Endothelial cell of umbilical vein (primary cell): Measurements from ENCODE around the gene CELSR1. TPM values are rescaled to one million over a fixed set of nuclear protein-coding genes. Genes with fewer than 3 reads are reported as not detected.

Experiments
- BruUV-seq: library from RNA; stranded (reverse); fragments of 400-500 nt; replicated peaks from 2 replicates; lab custom pipeline; 2021; lab: Mats Ljungman, UMichigan
- CTCF ChIA-PET: fragments of 300-600, 350-600 bp; sonication (Branson Sonifier 250); formaldehyde crosslinking; loops from one replicate; lab custom pipeline; 2021; ENCODE audit warnings: antibody characterized with exemption, inconsistent platforms; lab: Charles Lee
- POLR2A ChIA-PET: fragments of 300-600, 350-600 bp; sonication (Branson Sonifier 250); formaldehyde crosslinking; loops from one replicate; lab custom pipeline; 2021; ENCODE audit warnings: antibody characterized with exemption, inconsistent platforms; lab: Charles Lee
- DNase-seq: peaks from one replicate; pipeline ENCODE4 v3.0.0-alpha.2; 2011; ENCODE audit warnings: low read depth, low spot score
- FAIRE-seq: peaks from 2 replicates; lab custom pipeline; 2011; peaks lifted over from hg19 to GRCh38; lab: Jason Lieb, UNC
- H2AFZ ChIP-seq: 2 replicates; pipeline ENCODE4 v1.6.0; 2012; ENCODE audit warnings: low read depth, low read length, control low read depth, inconsistent platforms
- H3K27ac ChIP-seq: 2 replicates; pipeline ENCODE4 v1.5.1; 2011; ENCODE audit warnings: low read depth, mild to moderate bottlenecking, control low read depth, low read length, moderate library complexity; ENCODE audit not compliant: insufficient read depth
- H3K27me3 ChIP-seq, 2 experiments: 2 replicates each; pipeline versions ENCODE4 v1.6.0 to v1.6.1; 2011; ENCODE audit warnings: low read length in 2 of 2, mixed read lengths in 1 of 2; ENCODE audit not compliant: control insufficient read depth in 2 of 2, insufficient read depth in 2 of 2
- H3K36me3 ChIP-seq, 2 experiments: 2 replicates in 1 of 2; 3 replicates in 1 of 2; pipeline ENCODE4 v1.5.1; 2011; ENCODE audit warnings: low read length in 2 of 2, mild to moderate bottlenecking in 1 of 2, moderate library complexity in 1 of 2; ENCODE audit not compliant: control insufficient read depth in 2 of 2, insufficient read depth in 2 of 2; ENCODE audit errors: extremely low read depth in 1 of 2
- H3K4me1 ChIP-seq: 3 replicates; pipeline ENCODE4 v1.5.1; 2011; ENCODE audit warnings: mild to moderate bottlenecking, low read length; ENCODE audit not compliant: control insufficient read depth, insufficient read depth; ENCODE audit errors: extremely low read depth
- H3K4me2 ChIP-seq: 2 replicates; pipeline ENCODE4 v1.6.1; 2011; ENCODE audit warnings: low read length, control low read depth, mixed read lengths; ENCODE audit not compliant: insufficient read depth
- H3K4me3 ChIP-seq, 3 experiments: fragments of 200-600 bp in 1 of 3; sonication (generic), shearing (Covaris generic) in 1 of 3; replicated peaks in 1 of 3; 2 replicates each; pipeline ENCODE4 v1.5.1; 2011 to 2016; ENCODE audit warnings: control low read depth in 3 of 3, low read length in 3 of 3, mild to moderate bottlenecking in 2 of 3, inconsistent platforms in 1 of 3, low read depth in 1 of 3, moderate library complexity in 1 of 3; ENCODE audit not compliant: insufficient read depth in 1 of 3
- H3K79me2 ChIP-seq: 2 replicates; pipeline ENCODE4 v1.6.0; 2012; ENCODE audit warnings: low read length, inconsistent platforms; ENCODE audit not compliant: control insufficient read depth, insufficient read depth
- H3K9ac ChIP-seq: replicated peaks from 2 replicates; pipeline ENCODE3; 2011; ENCODE audit warnings: low read length, control low read depth; ENCODE audit not compliant: insufficient read depth; ENCODE audit errors: extremely low read depth
- H3K9me1 ChIP-seq: replicated peaks from 3 replicates; pipeline ENCODE4 v1.6.0; 2011; ENCODE audit warnings: mild to moderate bottlenecking, low read length; ENCODE audit not compliant: control insufficient read depth, insufficient read depth; ENCODE audit errors: extremely low read depth
- H3K9me3 ChIP-seq: replicated peaks from 2 replicates; pipeline ENCODE4 v1.5.1; 2012; ENCODE audit warnings: low read length, inconsistent platforms; ENCODE audit not compliant: control insufficient read depth, insufficient read depth
- H4K20me1 ChIP-seq: replicated peaks from 2 replicates; pipeline ENCODE3; 2011; ENCODE audit warnings: mild to moderate bottlenecking, low read length; ENCODE audit not compliant: control insufficient read depth, insufficient read depth; ENCODE audit errors: extremely low read depth
- EZH2 ChIP-seq: IDR thresholded peaks from 2 replicates; pipeline ENCODE4 v1.6.1; 2012; ENCODE audit warnings: borderline replicate concordance, low read depth, mild to moderate bottlenecking, moderate library complexity, low read length, inconsistent platforms; ENCODE audit not compliant: severe bottlenecking
- FOS ChIP-seq: IDR thresholded peaks from 2 replicates; pipeline ENCODE4 v1.6.1; 2011; ENCODE audit warnings: mild to moderate bottlenecking, low read length, moderate library complexity, borderline replicate concordance; ENCODE audit not compliant: insufficient read depth
- MAX ChIP-seq: IDR thresholded peaks from 2 replicates; pipeline ENCODE4 v1.6.1; 2011; ENCODE audit not compliant: insufficient read depth, insufficient read length
- MYC ChIP-seq: IDR thresholded peaks from one replicate; pipeline ENCODE4 v1.6.1; 2011; ENCODE audit warnings: mild to moderate bottlenecking, low read depth, low read length
- POLR2A ChIP-seq: IDR thresholded peaks from 2 replicates; pipeline ENCODE4 v1.6.1; 2012; ENCODE audit warnings: low read depth, mild to moderate bottlenecking, control low read depth, low read length
- POLR2AphosphoS5 ChIP-seq: IDR thresholded peaks from 2 replicates; pipeline ENCODE4 v1.6.1; 2012; ENCODE audit warnings: low read depth, mild to moderate bottlenecking, control low read depth, low read length, moderate library complexity; ENCODE audit not compliant: insufficient read depth
- dilution Hi-C: fragments of 300-500 bp; cut with MboI; formaldehyde crosslinking; loops from one replicate; pipeline ENCODE4 v1.15.0; 2019; ENCODE audit warnings: low sequenced_read_pairs; ENCODE audit not compliant: extremely low pct_ligation_motif_present
- intact Hi-C: fragments of 100-400 bp; cut with micrococcal nuclease; formaldehyde crosslinking; loops from one replicate; pipeline ENCODE4 v1.10.0; 2022
- polyA plus RNA-seq, 4 experiments: library from polyadenylated mRNA; depleted of rRNA in 3 of 4; stranded (reverse) in 3 of 4; unstranded in 1 of 4; fragments of >200 nt; gene quantifications; 2 replicates each; pipeline versions ENCODE4 v1.2.1 to v1.2.3, GENCODE V29; 2011 to 2012; ENCODE audit warnings: missing spikeins in 1 of 4
- total RNA-seq: library from RNA; stranded (reverse); gene quantifications from 2 replicates; pipeline ENCODE4 v1.2.3, GENCODE V29; 2021

Gene CELSR1
- total and polyA plus RNA-seq, 2 donors (not counting 3 experiments of a cell fraction or from before 2014, with no cell fraction given) = 3.7 to 5.4 TPM

DNA sequence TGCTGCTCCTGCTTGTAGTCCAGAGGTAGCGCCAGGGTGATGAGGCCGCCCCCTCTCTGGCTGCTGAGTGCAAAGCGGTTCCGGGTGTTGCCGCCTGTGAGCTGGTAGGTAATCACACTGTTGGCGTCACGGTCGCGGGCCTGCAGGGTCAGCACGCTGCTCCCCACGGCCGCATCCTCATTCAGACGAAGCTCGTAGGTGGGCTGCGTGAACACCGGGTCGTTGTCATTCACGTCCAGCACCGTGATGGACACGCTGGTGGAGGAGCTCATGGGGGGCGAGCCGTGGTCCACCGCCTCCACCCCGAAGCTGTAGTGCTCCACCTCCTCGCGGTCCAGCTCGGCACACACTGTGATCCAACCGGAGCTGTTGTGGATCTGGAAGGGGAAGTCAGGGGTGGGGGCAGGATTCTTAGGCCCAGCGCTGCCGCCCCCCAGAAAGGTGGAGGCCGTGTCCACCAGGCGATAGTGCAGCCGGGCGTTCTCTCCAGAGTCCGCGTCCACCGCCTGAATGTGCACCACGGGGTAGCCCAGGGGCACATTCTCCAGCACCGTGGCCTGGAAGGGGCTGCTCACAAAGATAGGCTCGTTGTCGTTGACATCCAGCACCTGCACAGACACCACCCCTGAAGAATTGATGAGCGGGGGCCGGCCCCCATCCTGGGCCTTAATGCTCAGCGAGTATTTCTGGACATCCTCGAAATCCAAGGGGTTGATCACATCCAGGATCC lies 2.4 kb downstream of the CELSR1 start:
- H3K79me2 ChIP-seq = no peaks in the 10 kb centered on the region
- no peaks in the 10 kb centered on the region for H3K9me1 ChIP-seq
- H4K20me1 ChIP-seq = no peaks in the 10 kb centered on the region
- H2AFZ ChIP-seq = no peak overlapping the region
- no TSS peak for BruUV-seq
- H3K27ac ChIP-seq = no peak overlapping the region
- ChIA-PET POLR2A (interaction anchor here (0.5 kb wide), 1 partner anchor 31 kb away, joined by 3 read pairs; no protein-coding TSS in a partner anchor), CTCF (interaction anchor here (2.7 kb wide), 1 partner anchor 167 kb away, joined by 16 read pairs; no protein-coding TSS in a partner anchor)
- no peak for FAIRE-seq
- H3K36me3 ChIP-seq = no peaks in the 10 kb centered on the region
- dilution Hi-C loops = no loop called here
- DNase-seq = no peak
- no peak overlapping the region for H3K4me3 ChIP-seq
- H3K9ac ChIP-seq = no peak overlapping the region
- peaks cover 16 to 32% of the 10 kb centered on the region in 2 experiments for H3K27me3 ChIP-seq
- TF ChIP-seq FOS (no peak), MAX (no peak), POLR2A (no peak), POLR2AphosphoS5 (no peak), EZH2 (no peak), MYC (no peak)
- peaks cover 8% of the 10 kb centered on the region for H3K4me1 ChIP-seq
- no peaks in the 10 kb centered on the region for H3K9me3 ChIP-seq
- intact Hi-C loops = no loop called here
- no peak overlapping the region for H3K4me2 ChIP-seq
